Calu3 (cell line): ENCODE measurements around the gene GPSM3. TPM values are rescaled to one million over a fixed set of nuclear protein-coding genes. Genes with fewer than 3 reads are reported as not detected.

Experiments
- Bru-seq: library from RNA; stranded (reverse); fragments of 400-500 nt; gene quantifications from one replicate; lab custom pipeline; 2021; lab: Mats Ljungman, UMichigan
- BruChase-seq, 2 experiments: library from RNA; stranded (reverse); fragments of 400-500 nt; gene quantifications; one replicate each; lab custom pipeline; 2021; lab: Mats Ljungman, UMichigan
- BruUV-seq: library from RNA; stranded (reverse); fragments of 400-500 nt; replicated peaks from 2 replicates; lab custom pipeline; 2021; lab: Mats Ljungman, UMichigan
- CTCF ChIA-PET: fragments of 300-600 bp; sonication (Branson Sonifier 250); formaldehyde crosslinking; loops from one replicate; lab custom pipeline; 2022; ENCODE audit warnings: antibody characterized with exemption; lab: Charles Lee
- DNase-seq: peaks from one replicate; pipeline ENCODE4 v3.0.0; 2022
- H3K27ac Mint-ChIP-seq: one replicate; pipeline ENCODE4 v1.8.0; 2022; ENCODE audit warnings: mixed read lengths; ENCODE audit not compliant: unreplicated experiment
- H3K27me3 Mint-ChIP-seq: one replicate; pipeline ENCODE4 v1.8.0; 2022; ENCODE audit warnings: mixed read lengths; ENCODE audit not compliant: unreplicated experiment
- H3K36me3 Mint-ChIP-seq: one replicate; pipeline ENCODE4 v1.8.0; 2022; ENCODE audit warnings: mild to moderate bottlenecking, moderate library complexity, mixed read lengths; ENCODE audit not compliant: insufficient read depth, unreplicated experiment
- H3K4me1 Mint-ChIP-seq: one replicate; pipeline ENCODE4 v1.8.0; 2022; ENCODE audit warnings: mild to moderate bottlenecking, low read depth, mixed read lengths; ENCODE audit not compliant: unreplicated experiment
- H3K4me3 Mint-ChIP-seq: one replicate; pipeline ENCODE4 v1.8.0; 2022; ENCODE audit warnings: mild to moderate bottlenecking, low read depth, moderate library complexity, mixed read lengths; ENCODE audit not compliant: unreplicated experiment
- H3K9me3 Mint-ChIP-seq: one replicate; pipeline ENCODE4 v1.8.0; 2022; ENCODE audit warnings: low read depth, mixed read lengths; ENCODE audit not compliant: unreplicated experiment
- CTCF ChIP-seq: fragments of 200-600 bp; IDR thresholded peaks from one replicate; pipeline ENCODE4 v1.8.0; 2022; ENCODE audit warnings: antibody characterized with exemption; ENCODE audit not compliant: unreplicated experiment
- intact Hi-C: fragments of 100-400 bp; cut with micrococcal nuclease; formaldehyde crosslinking; loops from one replicate; pipeline ENCODE4 v1.10.0; 2022; ENCODE audit not compliant: unreplicated experiment
- long read RNA-seq: library from polyadenylated mRNA; stranded (forward); transcript quantifications from one replicate; pipeline ENCODE4 v2.0.0, GENCODE V29; 2022
- total RNA-seq: library from RNA; stranded (reverse); gene quantifications from 2 replicates; pipeline ENCODE4 v1.2.3, GENCODE V29; 2022

Gene GPSM3
- total RNA-seq (6.2 and 6.3 TPM in 2 replicates), Bru-seq, nascent RNA (percentile 42 among the genes with signal in this experiment), BruChase-seq, experiment 1, labeled RNA remaining after a 6-hour chase (percentile 61 among the genes with signal in this experiment), BruChase-seq, experiment 2, labeled RNA remaining after a 2-hour chase (percentile 44 among the genes with signal in this experiment)
- long read RNA-seq, transcript GPSM3-206 (4 exons, 1,476 nt): major isoform, 5 of 8 reads
- long read RNA-seq, partial matches to known transcripts: 3 of 8 reads
- long read RNA-seq, other reads (novel, unspliced or antisense): 0 of 8 reads

- Mint-ChIP-seq H3K27ac (peak within 1 kb of the TSS; percentile 54), H3K9me3 (no peaks in the 10 kb centered on the region), H3K27me3 (no peaks in the 10 kb centered on the region), H3K4me1 (peaks cover 43% of the 10 kb centered on the region), H3K36me3 (peaks cover 69% of the 10 kb centered on the region), H3K4me3 (peak within 1 kb of the TSS; percentile 80)
- no TSS peak for BruUV-seq
- intact Hi-C loops: loop anchor here (10.0 kb wide), 1 partner anchor 248 kb away; the partner anchor contains the start of gene CFB
- DNase-seq: peak; percentile 46
- CTCF ChIA-PET: interaction anchor here (0.7 kb wide), 1 partner anchor 337 kb away, joined by 3 read pairs; no protein-coding TSS in a partner anchor
- no peak for TF ChIP-seq CTCF
These were observed at the start of gene GPSM3 for GRCh38 chr6:32192608-32193039. TSS of gene GPSM3 (minus strand) at chr6:32192643. CDS start at chr6:32192513, 130 bp downstream.

- no peaks in the 10 kb centered on the region for H3K9me3 Mint-ChIP-seq
- intact Hi-C loops: no loop called here
- peaks cover 51% of the 10 kb centered on the region for H3K27me3 Mint-ChIP-seq
- no TSS peak for BruUV-seq
- H3K4me3 Mint-ChIP-seq: no peak overlapping the region
- no peak overlapping the region for H3K27ac Mint-ChIP-seq
- TF ChIP-seq CTCF: peak; percentile 38
- peaks cover 9% of the 10 kb centered on the region for H3K4me1 Mint-ChIP-seq
- CTCF ChIA-PET: interaction anchor here (0.7 kb wide), 1 partner anchor 163 kb away, joined by 4 read pairs; no protein-coding TSS in a partner anchor
- no peaks in the 10 kb centered on the region for H3K36me3 Mint-ChIP-seq
- no peak for DNase-seq
These were observed 48.2 kb upstream of the GPSM3 start for GRCh38 chr6:32240686-32241085.

GRCh38 chr6:32239462-32239861, 47.0 kb upstream of the GPSM3 start:
- H3K36me3 Mint-ChIP-seq: no peaks in the 10 kb centered on the region
- no TSS peak for BruUV-seq
- no peak for DNase-seq
- no peak overlapping the region for H3K4me3 Mint-ChIP-seq
- peaks cover 46% of the 10 kb centered on the region for H3K27me3 Mint-ChIP-seq
- intact Hi-C loops: loop anchor here (10.0 kb wide), 1 partner anchor 125 kb away; no protein-coding TSS in a partner anchor
- no peaks in the 10 kb centered on the region for H3K9me3 Mint-ChIP-seq
- peaks cover under 1% of the 10 kb centered on the region for H3K4me1 Mint-ChIP-seq
- TF ChIP-seq CTCF: no peak
- no peak overlapping the region for H3K27ac Mint-ChIP-seq
- CTCF ChIA-PET: interaction anchor here (0.7 to 1.0 kb wide), 3 partner anchors 11 to 103 kb away, joined by 3 to 4 read pairs (median 3); no protein-coding TSS in a partner anchor

GRCh38 chr6:32234934-32235333, 42.5 kb upstream of the GPSM3 start:
- TF ChIP-seq CTCF: no peak
- no peak overlapping the region for H3K4me3 Mint-ChIP-seq
- H3K27ac Mint-ChIP-seq: no peak overlapping the region
- BruUV-seq: no TSS peak
- no peak for DNase-seq
- intact Hi-C loops: loop anchor here (10.0 kb wide), 1 partner anchor 120 kb away; no protein-coding TSS in a partner anchor
- peaks cover 3% of the 10 kb centered on the region for H3K27me3 Mint-ChIP-seq
- H3K9me3 Mint-ChIP-seq: peaks cover 3% of the 10 kb centered on the region
- CTCF ChIA-PET: no interaction called here
- no peaks in the 10 kb centered on the region for H3K36me3 Mint-ChIP-seq
- no peaks in the 10 kb centered on the region for H3K4me1 Mint-ChIP-seq
